ENCODE measurements around the gene HNRNPA1L2.
"Not testable (repeated sequence)": the region's sequence is repeated elsewhere in the genome, so short reads cannot be mapped to it uniquely, and the experiment has no call there.

DNA sequence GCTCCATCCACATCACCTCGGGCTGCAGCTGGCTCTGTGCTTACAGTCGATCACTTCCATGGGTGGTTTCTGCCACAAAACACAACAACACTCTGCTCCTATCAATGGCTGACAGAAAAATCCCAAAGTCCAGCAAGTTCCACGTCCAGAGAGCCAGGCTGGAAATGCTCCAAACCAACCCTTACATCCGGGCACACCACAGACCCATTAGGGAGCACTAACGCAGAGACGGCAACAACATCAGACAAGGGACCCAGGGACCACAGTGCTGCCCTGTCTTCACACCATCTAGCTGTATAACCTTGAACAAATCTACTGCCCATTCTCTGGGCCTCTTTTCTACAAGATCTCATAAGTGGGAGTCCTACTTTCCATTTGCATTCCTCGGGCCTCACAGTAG is 47.9 kb upstream of the HNRNPA1L2 start:
- TF ChIP-seq, protein P1, sequence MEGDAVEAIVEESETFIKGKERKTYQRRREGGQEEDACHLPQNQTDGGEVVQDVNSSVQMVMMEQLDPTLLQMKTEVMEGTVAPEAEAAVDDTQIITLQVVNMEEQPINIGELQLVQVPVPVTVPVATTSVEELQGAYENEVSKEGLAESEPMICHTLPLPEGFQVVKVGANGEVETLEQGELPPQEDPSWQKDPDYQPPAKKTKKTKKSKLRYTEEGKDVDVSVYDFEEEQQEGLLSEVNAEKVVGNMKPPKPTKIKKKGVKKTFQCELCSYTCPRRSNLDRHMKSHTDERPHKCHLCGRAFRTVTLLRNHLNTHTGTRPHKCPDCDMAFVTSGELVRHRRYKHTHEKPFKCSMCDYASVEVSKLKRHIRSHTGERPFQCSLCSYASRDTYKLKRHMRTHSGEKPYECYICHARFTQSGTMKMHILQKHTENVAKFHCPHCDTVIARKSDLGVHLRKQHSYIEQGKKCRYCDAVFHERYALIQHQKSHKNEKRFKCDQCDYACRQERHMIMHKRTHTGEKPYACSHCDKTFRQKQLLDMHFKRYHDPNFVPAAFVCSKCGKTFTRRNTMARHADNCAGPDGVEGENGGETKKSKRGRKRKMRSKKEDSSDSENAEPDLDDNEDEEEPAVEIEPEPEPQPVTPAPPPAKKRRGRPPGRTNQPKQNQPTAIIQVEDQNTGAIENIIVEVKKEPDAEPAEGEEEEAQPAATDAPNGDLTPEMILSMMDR (conservative IDR thresholded peaks at IDR 0.05) = not testable (repeated sequence)
- TF ChIP-seq ZFX (IDR thresholded peaks at IDR 0.05) = not testable (repeated sequence)

All from C4-2B (cell line).